H9 (cell line): ENCODE data around the gene BCAS1. TPM values are rescaled to one million over a fixed set of nuclear protein-coding genes. Genes with fewer than 3 reads are reported as not detected.

Experiments used
- DNase-seq: peaks from one replicate; pipeline ENCODE4 v3.0.0-alpha.2; 2017
- H2AFZ ChIP-seq: one replicate; pipeline ENCODE4 v1.6.1; 2013; ENCODE audit warnings: mild to moderate bottlenecking, low read length, control low read depth, moderate library complexity
- H2AK5ac ChIP-seq: 2 replicates; pipeline ENCODE4 v1.6.1; 2013; ENCODE audit warnings: low read length, control low read depth, mixed read lengths; ENCODE audit not compliant: insufficient read length
- H2BK120ac ChIP-seq: one replicate; pipeline ENCODE4 v1.6.1; 2013; ENCODE audit warnings: low read depth, mild to moderate bottlenecking, low read length, control low read depth, inconsistent platforms; ENCODE audit not compliant: poor library complexity, severe bottlenecking
- H2BK12ac ChIP-seq: 2 replicates; pipeline ENCODE4 v1.6.1; 2013; ENCODE audit warnings: low read length, control low read depth, mixed read lengths, low read depth; ENCODE audit not compliant: insufficient read length
- H2BK15ac ChIP-seq: 2 replicates; pipeline ENCODE4 v1.6.1; 2013; ENCODE audit warnings: low read depth, low read length, control low read depth
- H2BK20ac ChIP-seq: one replicate; pipeline ENCODE4 v1.6.1; 2013; ENCODE audit warnings: low read depth, mild to moderate bottlenecking, low read length, control low read depth, inconsistent platforms; ENCODE audit not compliant: poor library complexity, severe bottlenecking
- H2BK5ac ChIP-seq: 2 replicates; pipeline ENCODE4 v1.6.1; 2013; ENCODE audit warnings: low read length, control low read depth, mixed read lengths; ENCODE audit not compliant: insufficient read length
- H3K14ac ChIP-seq: 2 replicates; pipeline ENCODE4 v1.6.1; 2013; ENCODE audit warnings: low read length, control low read depth; ENCODE audit not compliant: insufficient read depth
- H3K18ac ChIP-seq: 2 replicates; pipeline ENCODE4 v1.6.1; 2013; ENCODE audit warnings: low read depth, mild to moderate bottlenecking, mixed read lengths, low read length, control low read depth; ENCODE audit not compliant: insufficient read length
- H3K23ac ChIP-seq: 2 replicates; pipeline ENCODE4 v1.6.1; 2013; ENCODE audit warnings: low read length, control low read depth, mixed read lengths, low read depth; ENCODE audit not compliant: insufficient read length
- H3K23me2 ChIP-seq: 2 replicates; pipeline ENCODE4 v1.6.1; 2013; ENCODE audit warnings: low read depth, mild to moderate bottlenecking, mixed read lengths, low read length, control low read depth; ENCODE audit not compliant: insufficient read length, poor library complexity, severe bottlenecking
- H3K27ac ChIP-seq: 2 replicates; pipeline ENCODE4 v1.5.1; 2013; ENCODE audit warnings: low read length, control low read depth, mixed read lengths, low read depth; ENCODE audit not compliant: insufficient read length
- H3K27me3 ChIP-seq: 2 replicates; pipeline ENCODE4 v1.6.1; 2013; ENCODE audit warnings: low read length, control low read depth, inconsistent platforms; ENCODE audit not compliant: insufficient read depth
- H3K4ac ChIP-seq: 2 replicates; pipeline ENCODE4 v1.6.1; 2013; ENCODE audit warnings: low read depth, mild to moderate bottlenecking, control low read depth, inconsistent platforms, low read length, moderate library complexity
- H3K4me1 ChIP-seq: 2 replicates; pipeline ENCODE4 v1.6.1; 2013; ENCODE audit warnings: low read length, control low read depth, inconsistent platforms; ENCODE audit not compliant: insufficient read depth
- H3K4me2 ChIP-seq: 2 replicates; pipeline ENCODE4 v1.6.1; 2013; ENCODE audit warnings: low read length, control low read depth, mixed read lengths; ENCODE audit not compliant: insufficient read length, insufficient read depth
- H3K56ac ChIP-seq: 2 replicates; pipeline ENCODE4 v1.6.1; 2013; ENCODE audit warnings: low read depth, mild to moderate bottlenecking, mixed read lengths, low read length, control low read depth; ENCODE audit not compliant: insufficient read length
- H3K79me1 ChIP-seq: 2 replicates; pipeline ENCODE4 v1.6.1; 2013; ENCODE audit warnings: low read depth, mild to moderate bottlenecking, moderate library complexity, low read length, control low read depth, inconsistent platforms; ENCODE audit not compliant: insufficient read depth, poor library complexity, severe bottlenecking
- H3K79me2 ChIP-seq: 2 replicates; pipeline ENCODE4 v1.6.1; 2013; ENCODE audit warnings: low read length, control low read depth, inconsistent platforms; ENCODE audit not compliant: insufficient read depth
- H3K9ac ChIP-seq: 2 replicates; pipeline ENCODE4 v1.6.1; 2013; ENCODE audit warnings: low read length, control low read depth, mixed read lengths; ENCODE audit not compliant: insufficient read length; ENCODE audit errors: extremely low read depth
- H3K9me3 ChIP-seq: one replicate; pipeline ENCODE4 v1.6.1; 2013; ENCODE audit warnings: low read depth, low read length, inconsistent platforms; ENCODE audit not compliant: control insufficient read depth
- H3T11ph ChIP-seq: one replicate; pipeline ENCODE4 v1.6.1; 2013; ENCODE audit warnings: mild to moderate bottlenecking, low read length, control low read depth, inconsistent platforms
- H4K20me1 ChIP-seq: one replicate; pipeline ENCODE4 v1.6.1; 2013; ENCODE audit not compliant: control insufficient read depth, insufficient read length, insufficient read depth
- H4K5ac ChIP-seq: 2 replicates; pipeline ENCODE4 v1.6.1; 2013; ENCODE audit warnings: low read depth, mild to moderate bottlenecking, mixed read lengths, low read length, control low read depth; ENCODE audit not compliant: insufficient read length
- H4K8ac ChIP-seq: replicated peaks from 2 replicates; pipeline ENCODE4 v1.6.1; 2013; ENCODE audit warnings: low read length, control low read depth, mixed read lengths, low read depth; ENCODE audit not compliant: insufficient read length
- H4K91ac ChIP-seq: 2 replicates; pipeline ENCODE4 v1.6.1; 2013; ENCODE audit warnings: low read depth, mild to moderate bottlenecking, moderate library complexity, mixed read lengths, low read length, control low read depth; ENCODE audit not compliant: insufficient read length
- H3K27ac Mint-ChIP-seq, 3 experiments: 2 replicates in 2 of 3; 3 replicates in 1 of 3; pipeline ENCODE4 v1.8.0; 2020 to 2021; ENCODE audit warnings: mixed read lengths in 3 of 3, mild to moderate bottlenecking in 1 of 3, moderate library complexity in 1 of 3
- H3K27me3 Mint-ChIP-seq: 2 replicates; pipeline ENCODE4 v1.8.0; 2021; ENCODE audit warnings: low read depth, mild to moderate bottlenecking, moderate library complexity, mixed read lengths
- H3K36me3 Mint-ChIP-seq, 3 experiments: 2 replicates in 2 of 3; 3 replicates in 1 of 3; pipeline ENCODE4 v1.8.0; 2020 to 2021; ENCODE audit warnings: low read depth in 3 of 3, mixed read lengths in 3 of 3; ENCODE audit not compliant: insufficient read depth in 1 of 3
- H3K4me1 Mint-ChIP-seq, 2 experiments: 2 replicates each; pipeline ENCODE4 v1.8.0; 2020; ENCODE audit warnings: mixed read lengths in 2 of 2
- H3K4me3 Mint-ChIP-seq, 2 experiments: 2 replicates in 1 of 2; 3 replicates in 1 of 2; pipeline ENCODE4 v1.8.0; 2020 to 2021; ENCODE audit warnings: mild to moderate bottlenecking in 2 of 2, mixed read lengths in 2 of 2, moderate library complexity in 1 of 2
- H3K9me3 Mint-ChIP-seq, 2 experiments: 2 replicates in 1 of 2; 3 replicates in 1 of 2; pipeline ENCODE4 v1.8.0; 2020; ENCODE audit warnings: mild to moderate bottlenecking in 2 of 2, mixed read lengths in 2 of 2, moderate library complexity in 1 of 2
- WGBS: extraction: QIAGEN DNeasy Blood & Tissue Kit; methylation state at CpG from one replicate; pipeline ENCODE4 v1.1.7; 2013; ENCODE audit warnings: missing lambda C conversion rate, low lambda C conversion rate, mixed read lengths; ENCODE audit not compliant: insufficient read length; ENCODE audit errors: extremely low coverage; 5-methylcytosine and 5-hydroxymethylcytosine counted together
- total RNA-seq: library from RNA; stranded (reverse); gene quantifications from 2 replicates; pipeline ENCODE4 v1.2.1, GENCODE V29; 2021
- TF ChIP-seq, protein P1 (sequence below): fragments of 200-600 bp; sonication (generic); conservative IDR thresholded peaks from 3 replicates; pipeline ENCODE4 v1.8.0; 2021; ENCODE audit warnings: antibody characterized with exemption, mild to moderate bottlenecking

The BCAS1 gene
- total RNA-seq, 1 experiment from 2014 or later: 0.15 TPM

GRCh38 chr20:54098047-54098446, 27.7 kb upstream of the BCAS1 start:
- TF ChIP-seq, protein P1, sequence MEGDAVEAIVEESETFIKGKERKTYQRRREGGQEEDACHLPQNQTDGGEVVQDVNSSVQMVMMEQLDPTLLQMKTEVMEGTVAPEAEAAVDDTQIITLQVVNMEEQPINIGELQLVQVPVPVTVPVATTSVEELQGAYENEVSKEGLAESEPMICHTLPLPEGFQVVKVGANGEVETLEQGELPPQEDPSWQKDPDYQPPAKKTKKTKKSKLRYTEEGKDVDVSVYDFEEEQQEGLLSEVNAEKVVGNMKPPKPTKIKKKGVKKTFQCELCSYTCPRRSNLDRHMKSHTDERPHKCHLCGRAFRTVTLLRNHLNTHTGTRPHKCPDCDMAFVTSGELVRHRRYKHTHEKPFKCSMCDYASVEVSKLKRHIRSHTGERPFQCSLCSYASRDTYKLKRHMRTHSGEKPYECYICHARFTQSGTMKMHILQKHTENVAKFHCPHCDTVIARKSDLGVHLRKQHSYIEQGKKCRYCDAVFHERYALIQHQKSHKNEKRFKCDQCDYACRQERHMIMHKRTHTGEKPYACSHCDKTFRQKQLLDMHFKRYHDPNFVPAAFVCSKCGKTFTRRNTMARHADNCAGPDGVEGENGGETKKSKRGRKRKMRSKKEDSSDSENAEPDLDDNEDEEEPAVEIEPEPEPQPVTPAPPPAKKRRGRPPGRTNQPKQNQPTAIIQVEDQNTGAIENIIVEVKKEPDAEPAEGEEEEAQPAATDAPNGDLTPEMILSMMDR: no peak
- H2BK15ac ChIP-seq: no peak overlapping the region
- peaks cover 0 to 3% of the 10 kb centered on the region in 2 experiments; a peak in 2 of 4 replicates for H3K4me1 Mint-ChIP-seq
- H4K20me1 ChIP-seq: no peaks in the 10 kb centered on the region
- H3K23ac ChIP-seq: no peak overlapping the region
- no peak overlapping the region for H3T11ph ChIP-seq
- no peak overlapping the region for H4K8ac ChIP-seq
- no peak overlapping the region for H2BK12ac ChIP-seq
- no peak overlapping the region for H2AFZ ChIP-seq
- no peak overlapping the region for H3K4ac ChIP-seq
- H2BK5ac ChIP-seq: no peak overlapping the region
- no peak overlapping the region for H2BK20ac ChIP-seq
- H2BK120ac ChIP-seq: no peak overlapping the region
- no peak overlapping the region for H3K9ac ChIP-seq
- no peaks in the 10 kb centered on the region for H3K79me2 ChIP-seq
- no peak overlapping the region for H3K4me2 ChIP-seq
- H3K18ac ChIP-seq: no peak overlapping the region
- H3K9me3 Mint-ChIP-seq: peaks cover 0 to 2% of the 10 kb centered on the region in 2 experiments; a peak in 1 of 5 replicates
- no peak overlapping the region for H3K4me3 Mint-ChIP-seq
- H3K27ac ChIP-seq: no peak overlapping the region
- H3K79me1 ChIP-seq: no peaks in the 10 kb centered on the region
- H3K27me3 ChIP-seq: no peaks in the 10 kb centered on the region
- H4K91ac ChIP-seq: no peak overlapping the region
- no peaks in the 10 kb centered on the region for H3K23me2 ChIP-seq
- H3K4me1 ChIP-seq: no peaks in the 10 kb centered on the region
- no CpG with 5 or more reads among the region's 3 CpGs for WGBS
- H3K56ac ChIP-seq: no peak overlapping the region
- no peak overlapping the region for H4K5ac ChIP-seq
- peaks cover 0 to 5% (median 1%) of the 10 kb centered on the region in 3 experiments; a peak in 3 of 7 replicates for H3K36me3 Mint-ChIP-seq
- H3K27me3 Mint-ChIP-seq: no peaks in the 10 kb centered on the region; the same call in 1 of the 2 replicates
- DNase-seq: no peak
- no peak overlapping the region for H2AK5ac ChIP-seq
- H3K14ac ChIP-seq: no peak overlapping the region
- H3K9me3 ChIP-seq: no peaks in the 10 kb centered on the region
- no peak overlapping the region for H3K27ac Mint-ChIP-seq
